Keratinocyte (primary cell): ENCODE measurements around the gene TBC1D25. TPM values are rescaled to one million over a fixed set of nuclear protein-coding genes. Genes with fewer than 3 reads are reported as not detected.

Experiments
- DNase-seq: peaks from one replicate; pipeline ENCODE4 v3.0.0-alpha.2; 2011; ENCODE audit warnings: low read depth, missing footprints, low spot score
- FAIRE-seq: peaks from 2 replicates; lab custom pipeline; 2011; peaks lifted over from hg19 to GRCh38; lab: Jason Lieb, UNC
- H2AFZ ChIP-seq: 2 replicates; pipeline ENCODE4 v1.6.0; 2012; ENCODE audit warnings: low read length, control low read depth, inconsistent platforms; ENCODE audit not compliant: control insufficient read depth
- H3K27ac ChIP-seq: 2 replicates; pipeline ENCODE4 v1.5.1; 2011; ENCODE audit warnings: low read length; ENCODE audit not compliant: control insufficient read depth, insufficient read depth
- H3K27me3 ChIP-seq: 3 replicates; pipeline ENCODE4 v1.6.0; 2011; ENCODE audit warnings: low read length; ENCODE audit not compliant: control insufficient read depth, insufficient read depth; ENCODE audit errors: extremely low read depth
- H3K36me3 ChIP-seq, 2 experiments: 2 replicates in 1 of 2; 3 replicates in 1 of 2; pipeline ENCODE4 v1.5.1; 2011; ENCODE audit warnings: low read length in 2 of 2, mild to moderate bottlenecking in 1 of 2; ENCODE audit not compliant: control insufficient read depth in 2 of 2, insufficient read depth in 2 of 2; ENCODE audit errors: extremely low read depth in 1 of 2
- H3K4me1 ChIP-seq: 3 replicates; pipeline ENCODE4 v1.5.1; 2011; ENCODE audit warnings: low read length; ENCODE audit not compliant: control insufficient read depth, insufficient read depth; ENCODE audit errors: extremely low read depth
- H3K4me2 ChIP-seq: 3 replicates; pipeline ENCODE4 v1.6.0; 2011; ENCODE audit warnings: low read depth, low read length; ENCODE audit not compliant: control insufficient read depth, insufficient read depth; ENCODE audit errors: extremely low read depth
- H3K4me3 ChIP-seq, 3 experiments: fragments of 200-600 bp in 1 of 3; sonication (generic) in 1 of 3; 2 replicates in 2 of 3; 3 replicates in 1 of 3; pipeline ENCODE4 v1.5.1; 2011 to 2016; ENCODE audit warnings: low read length in 3 of 3, mild to moderate bottlenecking in 3 of 3, control low read depth in 2 of 3, inconsistent platforms in 1 of 3, low read depth in 1 of 3, mixed read lengths in 1 of 3, mixed run types in 1 of 3, moderate library complexity in 1 of 3; ENCODE audit not compliant: control insufficient read depth in 2 of 3, insufficient read depth in 2 of 3; ENCODE audit errors: extremely low read depth in 1 of 3
- H3K79me2 ChIP-seq: 2 replicates; pipeline ENCODE4 v1.6.0; 2012; ENCODE audit warnings: low read length; ENCODE audit not compliant: control insufficient read depth, insufficient read depth
- H3K9ac ChIP-seq: 3 replicates; pipeline ENCODE4 v1.6.0; 2011; ENCODE audit warnings: low read length; ENCODE audit not compliant: control insufficient read depth, insufficient read depth; ENCODE audit errors: extremely low read depth
- H3K9me1 ChIP-seq: 3 replicates; pipeline ENCODE4 v1.6.0; 2011; ENCODE audit warnings: low read length; ENCODE audit not compliant: control insufficient read depth, insufficient read depth; ENCODE audit errors: extremely low read depth
- H3K9me3 ChIP-seq: 2 replicates; pipeline ENCODE4 v1.5.1; 2012; ENCODE audit warnings: low read depth, low read length; ENCODE audit not compliant: control insufficient read depth
- H4K20me1 ChIP-seq: 3 replicates; pipeline ENCODE4 v1.6.0; 2011; ENCODE audit warnings: low read length; ENCODE audit not compliant: control insufficient read depth, insufficient read depth; ENCODE audit errors: extremely low read depth
- CTCF ChIP-seq, 3 experiments: IDR thresholded peaks in 1 of 3; conservative IDR thresholded peaks in 1 of 3; optimal IDR thresholded peaks in 1 of 3; 2 replicates in 2 of 3; 3 replicates in 1 of 3; pipeline versions ENCODE3 to v1.5.1; 2011; ENCODE audit warnings: low read length in 3 of 3, mild to moderate bottlenecking in 3 of 3, moderate library complexity in 2 of 3, control low read depth in 1 of 3, inconsistent platforms in 1 of 3; ENCODE audit not compliant: insufficient read depth in 2 of 3; ENCODE audit errors: extremely low read depth in 1 of 3
- EZH2 ChIP-seq: IDR thresholded peaks from one replicate; pipeline ENCODE4 v1.6.1; 2012; ENCODE audit warnings: inconsistent platforms, mild to moderate bottlenecking, low read length, moderate library complexity
- dilution Hi-C: fragments of 300-500 bp; cut with MboI; formaldehyde crosslinking; loops from one replicate; pipeline ENCODE4 v1.7.0; 2020; ENCODE audit warnings: low sequenced_read_pairs; ENCODE audit not compliant: extremely low pct_ligation_motif_present
- polyA plus RNA-seq, 5 experiments: library from polyadenylated mRNA; depleted of rRNA in 3 of 5; stranded (reverse) in 3 of 5; stranded (forward) in 1 of 5; unstranded in 1 of 5; fragments of >200 nt; gene quantifications; 1 replicate in 1 of 5; 2 replicates in 3 of 5; 3 replicates in 1 of 5; pipeline versions ENCODE4 v1.2.1 to v1.2.3, GENCODE V29; 2011 to 2012; ENCODE audit warnings: missing spikeins in 2 of 5, low read depth in 1 of 5, low replicate concordance in 1 of 5

TBC1D25 gene
- polyA plus RNA-seq, 1 donor (not counting 4 experiments of a cell fraction or from before 2014, with no cell fraction given): 9.2 TPM

GRCh38 chrX:48559636-48560035, 20.1 kb downstream of the TBC1D25 start:
- no peak overlapping the region for H3K27ac ChIP-seq
- H3K4me2 ChIP-seq: no peak overlapping the region
- dilution Hi-C loops: no loop called here
- H3K9me1 ChIP-seq: no peaks in the 10 kb centered on the region
- peaks cover 13% of the 10 kb centered on the region for H3K4me1 ChIP-seq
- H4K20me1 ChIP-seq: no peaks in the 10 kb centered on the region
- peaks cover 4 to 18% of the 10 kb centered on the region in 2 experiments for H3K36me3 ChIP-seq
- H3K27me3 ChIP-seq: no peaks in the 10 kb centered on the region
- H3K9ac ChIP-seq: no peak overlapping the region
- DNase-seq (no peak), FAIRE-seq (no peak)
- H3K4me3 ChIP-seq: no peak overlapping the region
- H3K9me3 ChIP-seq: peaks cover 6% of the 10 kb centered on the region
- TF ChIP-seq CTCF (optimal IDR thresholded peaks at IDR 0.05 in 1 of 3, IDR thresholded peaks at IDR 0.05 in 1 of 3, conservative IDR thresholded peaks at IDR 0.05 in 1 of 3; ENCODE audit: extremely low read depth in 1 of 3, insufficient read depth in 2 of 3, low read length in 3 of 3) (no peak), EZH2 (no peak)
- peaks cover 3% of the 10 kb centered on the region for H3K79me2 ChIP-seq
- no peak overlapping the region for H2AFZ ChIP-seq

- H3K4me1 ChIP-seq: peaks cover 13% of the 10 kb centered on the region
- H3K36me3 ChIP-seq: peaks cover 4 to 18% of the 10 kb centered on the region in 2 experiments
- H3K9ac ChIP-seq: no peak overlapping the region
- no peak for TF ChIP-seq CTCF (optimal IDR thresholded peaks at IDR 0.05 in 1 of 3, IDR thresholded peaks at IDR 0.05 in 1 of 3, conservative IDR thresholded peaks at IDR 0.05 in 1 of 3; ENCODE audit: extremely low read depth in 1 of 3, insufficient read depth in 2 of 3, low read length in 3 of 3)
- no peak for TF ChIP-seq EZH2
- H3K9me3 ChIP-seq: peaks cover 6% of the 10 kb centered on the region
- H4K20me1 ChIP-seq: no peaks in the 10 kb centered on the region
- dilution Hi-C loops: no loop called here
- H3K4me2 ChIP-seq: no peak overlapping the region
- FAIRE-seq (no peak), DNase-seq (no peak)
- H3K9me1 ChIP-seq: no peaks in the 10 kb centered on the region
- H3K27me3 ChIP-seq: no peaks in the 10 kb centered on the region
- H3K4me3 ChIP-seq: no peak overlapping the region
- H3K79me2 ChIP-seq: peaks cover 3% of the 10 kb centered on the region
- no peak overlapping the region for H3K27ac ChIP-seq
- no peak overlapping the region for H2AFZ ChIP-seq
Observed at GRCh38 chrX:48560056-48560455, 20.5 kb downstream of the TBC1D25 start.
